Fibroblast of lung (primary cell): Measurements from ENCODE around the gene SORBS1. TPM values are rescaled to one million over a fixed set of nuclear protein-coding genes. Genes with fewer than 3 reads are reported as not detected.

Source experiments
- DNase-seq, 2 donors: peaks; one replicate each; pipeline versions ENCODE4 v3.0.0 to v3.0.0-alpha.2; 2010; ENCODE audit warnings: low read depth in 2 of 2
- H2AFZ ChIP-seq: 2 replicates; pipeline ENCODE4 v1.5.1; 2012; ENCODE audit warnings: low read length, control low read depth, inconsistent platforms
- H3K27ac ChIP-seq: 2 replicates; pipeline ENCODE4 v1.5.1; 2011; ENCODE audit warnings: low read length, control low read depth; ENCODE audit not compliant: insufficient read depth
- H3K27me3 ChIP-seq: 2 replicates; pipeline ENCODE4 v1.5.1; 2011; ENCODE audit warnings: mild to moderate bottlenecking, low read length; ENCODE audit not compliant: control insufficient read depth, insufficient read depth
- H3K36me3 ChIP-seq: 2 replicates; pipeline ENCODE4 v1.5.1; 2011; ENCODE audit warnings: low read length; ENCODE audit not compliant: control insufficient read depth, insufficient read depth
- H3K4me1 ChIP-seq: 2 replicates; pipeline ENCODE4 v1.5.1; 2011; ENCODE audit warnings: low read length; ENCODE audit not compliant: control insufficient read depth, insufficient read depth; ENCODE audit errors: extremely low read depth
- H3K4me2 ChIP-seq: 2 replicates; pipeline ENCODE4 v1.5.1; 2011; ENCODE audit warnings: low read length, control low read depth; ENCODE audit not compliant: insufficient read depth; ENCODE audit errors: extremely low read depth
- H3K4me3 ChIP-seq, 4 experiments: fragments of 200-600 bp in 1 of 4; sonication (generic) in 1 of 4; replicated peaks in 1 of 4; 2 replicates each; pipeline ENCODE4 v1.5.1; 2011 to 2016; ENCODE audit warnings: low read length in 4 of 4, low read depth in 3 of 4, mild to moderate bottlenecking in 3 of 4, control low read depth in 2 of 4, inconsistent platforms in 1 of 4, mixed read lengths in 1 of 4; ENCODE audit not compliant: insufficient read depth in 1 of 4; ENCODE audit errors: control extremely low read depth in 1 of 4
- H3K79me2 ChIP-seq: 2 replicates; pipeline ENCODE4 v1.5.1; 2012; ENCODE audit warnings: mild to moderate bottlenecking, low read length, inconsistent platforms; ENCODE audit not compliant: control insufficient read depth, insufficient read depth
- H3K9ac ChIP-seq: 2 replicates; pipeline ENCODE4 v1.5.1; 2011; ENCODE audit warnings: mild to moderate bottlenecking, low read length, control low read depth; ENCODE audit not compliant: insufficient read depth
- H3K9me3 ChIP-seq: 2 replicates; pipeline ENCODE4 v1.5.1; 2012; ENCODE audit warnings: low read depth, low read length; ENCODE audit not compliant: control insufficient read depth, insufficient read depth
- H4K20me1 ChIP-seq: 2 replicates; pipeline ENCODE4 v1.5.1; 2011; ENCODE audit warnings: low read length; ENCODE audit not compliant: control insufficient read depth, insufficient read depth; ENCODE audit errors: extremely low read depth
- CTCF ChIP-seq, 2 donors: IDR thresholded peaks in 1 of 2; conservative IDR thresholded peaks in 1 of 2; 1 replicate in 1 of 2; 2 replicates in 1 of 2; pipeline ENCODE4 v1.5.1; 2011 to 2012; ENCODE audit warnings: low read length in 2 of 2, control low read depth in 1 of 2, inconsistent platforms in 1 of 2, low read depth in 1 of 2, mild to moderate bottlenecking in 1 of 2
- EZH2 ChIP-seq: IDR thresholded peaks from 2 replicates; pipeline ENCODE4 v1.5.1; 2012; ENCODE audit warnings: low read length, control low read depth, mild to moderate bottlenecking; ENCODE audit errors: missing control alignments
- polyA plus RNA-seq, 2 donors: library from polyadenylated mRNA; depleted of rRNA in 1 of 2; stranded (reverse) in 1 of 2; unstranded in 1 of 2; fragments of >200 nt; gene quantifications; 2 replicates each; pipeline ENCODE4 v1.2.1, GENCODE V29; 2011 to 2012; ENCODE audit warnings: missing spikeins in 1 of 2
- total RNA-seq: library from RNA; depleted of rRNA; stranded (reverse); fragments of >200 nt; gene quantifications from 2 replicates; pipeline ENCODE4 v1.2.1, GENCODE V29; 2014

The SORBS1 gene
- total and polyA plus RNA-seq, 2 donors (not counting 1 experiment from before 2014, with no cell fraction given) = 0.33 to 0.50 TPM

DNA sequence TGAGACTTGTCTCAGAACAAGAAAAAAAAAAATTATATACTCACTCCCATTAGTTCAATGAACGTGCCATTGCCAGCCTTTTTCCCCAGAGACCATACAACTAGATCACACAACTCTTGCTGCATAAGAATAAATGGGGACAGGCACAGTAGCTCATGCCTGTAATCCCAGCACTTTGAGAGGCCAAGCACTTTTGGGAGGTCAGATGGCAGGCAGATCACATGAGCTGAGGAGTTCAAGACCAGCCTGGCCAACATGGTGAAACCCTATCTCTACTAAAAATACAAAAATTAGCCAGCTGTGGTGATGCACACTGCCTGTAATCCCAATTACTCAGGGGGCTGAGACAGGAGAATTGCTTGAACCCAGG lies 284.0 kb downstream of the SORBS1 start:
- no peak overlapping the region for H2AFZ ChIP-seq
- peak overlapping the region; percentile 71 for H3K27ac ChIP-seq
- H3K79me2 ChIP-seq = peaks cover 68% of the 10 kb centered on the region
- no peak for DNase-seq
- no peak overlapping the region for H3K9ac ChIP-seq
- no peak overlapping the region for H3K4me2 ChIP-seq
- H3K36me3 ChIP-seq = no peaks in the 10 kb centered on the region
- no peak for TF ChIP-seq EZH2
- TF ChIP-seq CTCF (conservative IDR thresholded peaks at IDR 0.05 in 1 of 2, IDR thresholded peaks at IDR 0.05 in 1 of 2; ENCODE audit: low read depth in 1 of 2, low read length in 2 of 2) = no peak
- H3K9me3 ChIP-seq = no peaks in the 10 kb centered on the region
- H3K27me3 ChIP-seq = no peaks in the 10 kb centered on the region
- no peak overlapping the region for H3K4me3 ChIP-seq
- H4K20me1 ChIP-seq = no peaks in the 10 kb centered on the region
- peaks cover 38% of the 10 kb centered on the region for H3K4me1 ChIP-seq

DNA sequence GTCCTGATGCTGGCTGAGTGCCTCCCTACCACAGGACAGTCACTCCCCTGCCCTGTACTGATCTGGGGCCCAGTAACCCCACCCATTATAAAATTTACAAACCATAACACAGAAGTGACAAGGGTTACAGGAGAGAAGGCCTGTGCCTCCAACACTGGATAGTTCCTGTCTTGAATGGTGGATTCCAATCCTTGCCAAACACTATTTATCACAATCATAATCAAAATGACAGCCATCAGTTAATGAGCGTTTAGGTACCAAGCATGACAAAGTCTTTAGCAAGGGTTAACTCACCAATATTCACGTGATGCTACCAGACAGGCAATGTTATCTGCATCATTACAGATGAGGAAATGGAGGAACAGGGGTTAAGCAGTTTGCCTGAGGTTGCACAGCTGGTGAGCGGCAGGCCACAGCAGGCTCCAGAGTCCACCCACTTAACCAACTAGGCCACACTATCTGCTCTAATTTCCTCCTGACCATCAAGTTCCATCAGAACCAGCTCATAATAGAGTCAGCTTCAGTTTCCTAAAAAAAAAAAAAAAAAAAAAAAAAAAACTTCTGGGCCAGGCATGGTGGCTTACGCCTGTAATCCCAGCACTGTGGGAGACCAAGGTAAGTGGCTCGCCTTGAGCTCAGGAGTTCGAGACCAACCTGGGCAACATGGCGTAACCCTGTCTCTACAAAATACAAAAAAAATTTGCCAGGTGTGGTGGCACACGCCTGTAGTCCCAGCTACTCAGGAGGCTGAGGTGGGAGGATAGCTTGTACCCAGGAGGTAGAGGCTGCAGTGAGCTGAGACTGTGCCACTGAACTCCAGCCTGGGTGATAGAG lies 284.6 kb downstream of the SORBS1 start:
- peaks cover 64% of the 10 kb centered on the region for H3K79me2 ChIP-seq
- H3K36me3 ChIP-seq = no peaks in the 10 kb centered on the region
- no peak for TF ChIP-seq CTCF (conservative IDR thresholded peaks at IDR 0.05 in 1 of 2, IDR thresholded peaks at IDR 0.05 in 1 of 2; ENCODE audit: low read depth in 1 of 2, low read length in 2 of 2)
- TF ChIP-seq EZH2 = no peak
- no peak overlapping the region for H2AFZ ChIP-seq
- peak overlapping the region; percentile 71 for H3K27ac ChIP-seq
- peak overlapping the region; percentile 5 for H3K4me2 ChIP-seq
- peaks cover 38% of the 10 kb centered on the region for H3K4me1 ChIP-seq
- H3K4me3 ChIP-seq = no peak overlapping the region
- no peaks in the 10 kb centered on the region for H3K27me3 ChIP-seq
- no peaks in the 10 kb centered on the region for H4K20me1 ChIP-seq
- no peak overlapping the region for H3K9ac ChIP-seq
- no peaks in the 10 kb centered on the region for H3K9me3 ChIP-seq
- DNase-seq = peak in 1 of 2 donors; percentile 51

GRCh38 chr10:95275726-95276366 lies 285.3 kb downstream of the SORBS1 start:
- peaks cover 38% of the 10 kb centered on the region for H3K4me1 ChIP-seq
- no peaks in the 10 kb centered on the region for H3K36me3 ChIP-seq
- TF ChIP-seq EZH2 (no peak), CTCF (conservative IDR thresholded peaks at IDR 0.05 in 1 of 2, IDR thresholded peaks at IDR 0.05 in 1 of 2; ENCODE audit: low read depth in 1 of 2, low read length in 2 of 2) (no peak)
- no peaks in the 10 kb centered on the region for H3K27me3 ChIP-seq
- H3K27ac ChIP-seq = peak overlapping the region; percentile 71
- H3K79me2 ChIP-seq = peaks cover 59% of the 10 kb centered on the region
- DNase-seq = peak; percentile 42 to 83
- H3K9me3 ChIP-seq = no peaks in the 10 kb centered on the region
- no peak overlapping the region for H2AFZ ChIP-seq
- H3K9ac ChIP-seq = no peak overlapping the region
- H3K4me2 ChIP-seq = peak overlapping the region; percentile 7
- H3K4me3 ChIP-seq = no peak overlapping the region
- H4K20me1 ChIP-seq = no peaks in the 10 kb centered on the region
